Heart left ventricle (tissue), 13 donors: ENCODE measurements around the gene CRYBG2.

Experiments used
- POLR2A ChIP-seq, 2 donors: fragments of 450-650 bp; IDR thresholded peaks; one replicate each; pipeline ENCODE4 v1.6.1; 2017; ENCODE audit warnings: antibody characterized with exemption in 2 of 2, mild to moderate bottlenecking in 2 of 2, moderate library complexity in 2 of 2
- TF ChIP-seq, protein P1 (sequence below), 12 donors: fragments of 200-600 bp; sonication (generic) in 4 of 12; IDR thresholded peaks; one replicate each; pipeline versions ENCODE4 v1.5.0 to v1.8.0; 2018 to 2022; ENCODE audit warnings: antibody characterized with exemption in 12 of 12, mild to moderate bottlenecking in 5 of 12
- donor health status: ischemic (EF 13 %, LVEDD 7.1; RV severe dilation, severe dysfunction).
- donor health status: DM: no; HTN: yes; CAD: no.
- donor health status: DM: no; HTN: no; CAD: no.
- donor health status: ischemic (EF 25% LVEDD 6.9; RV normal size, moderate dysfunction).
- donor health status: ischemic (EF 25% LVEDD 5.7; RV mildly dilated, moderate dysfunction).
- donor health status: ischemic (EF 35%, LVEDD 5.7; RV mildly dilated, moderate dysfunction).
- donor health status: nonischemic (EF 11% LVEDD 7.7; RV severe dilation, severe dysfunction).
- donor health status: DM: yes; HTN: yes; CAD: no.
- donor health status: PGD.
- donor health status: ischemic (EF 29% LVEDD 5.4; RV normal size, mild dysfunction).
- donor health status: nonischemic (EF 23%, LVEDD 6.1; RV moderate dilation, normal function).

GRCh38 chr1:26322042-26322331, 31.9 kb downstream of the CRYBG2 start:
- TF ChIP-seq, protein P1, sequence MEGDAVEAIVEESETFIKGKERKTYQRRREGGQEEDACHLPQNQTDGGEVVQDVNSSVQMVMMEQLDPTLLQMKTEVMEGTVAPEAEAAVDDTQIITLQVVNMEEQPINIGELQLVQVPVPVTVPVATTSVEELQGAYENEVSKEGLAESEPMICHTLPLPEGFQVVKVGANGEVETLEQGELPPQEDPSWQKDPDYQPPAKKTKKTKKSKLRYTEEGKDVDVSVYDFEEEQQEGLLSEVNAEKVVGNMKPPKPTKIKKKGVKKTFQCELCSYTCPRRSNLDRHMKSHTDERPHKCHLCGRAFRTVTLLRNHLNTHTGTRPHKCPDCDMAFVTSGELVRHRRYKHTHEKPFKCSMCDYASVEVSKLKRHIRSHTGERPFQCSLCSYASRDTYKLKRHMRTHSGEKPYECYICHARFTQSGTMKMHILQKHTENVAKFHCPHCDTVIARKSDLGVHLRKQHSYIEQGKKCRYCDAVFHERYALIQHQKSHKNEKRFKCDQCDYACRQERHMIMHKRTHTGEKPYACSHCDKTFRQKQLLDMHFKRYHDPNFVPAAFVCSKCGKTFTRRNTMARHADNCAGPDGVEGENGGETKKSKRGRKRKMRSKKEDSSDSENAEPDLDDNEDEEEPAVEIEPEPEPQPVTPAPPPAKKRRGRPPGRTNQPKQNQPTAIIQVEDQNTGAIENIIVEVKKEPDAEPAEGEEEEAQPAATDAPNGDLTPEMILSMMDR (IDR thresholded peaks at IDR 0.05) = no peak
- no peak for TF ChIP-seq POLR2A (IDR thresholded peaks at IDR 0.05)
